Loucy (cell line): Measurements from ENCODE around the gene TNRC6B.
A peak's percentile ranks its signal among the peaks of the same experiment; 100 is the strongest.

Experiments
- H2AFZ ChIP-seq: fragments of 200-600 bp; sonication (generic); 2 replicates; pipeline ENCODE4 v1.6.0; 2016; ENCODE audit warnings: antibody characterized with exemption, mild to moderate bottlenecking, low read length, moderate library complexity
- H3F3A ChIP-seq: fragments of 200-600 bp; 2 replicates; pipeline ENCODE4 v1.6.0; 2016; ENCODE audit warnings: antibody characterized with exemption, low read depth, mild to moderate bottlenecking
- H3K27me3 ChIP-seq: fragments of 200-600 bp; sonication (generic); 2 replicates; pipeline ENCODE4 v1.6.1; 2014; ENCODE audit warnings: low read length, mild to moderate bottlenecking; ENCODE audit not compliant: insufficient read depth, poor library complexity, severe bottlenecking
- H3K36me3 ChIP-seq: fragments of 200-600 bp; sonication (generic); 2 replicates; pipeline ENCODE4 v1.6.1; 2016; ENCODE audit warnings: low read length; ENCODE audit not compliant: insufficient read depth
- H3K4me1 ChIP-seq: fragments of 200-600 bp; sonication (generic); 2 replicates; pipeline ENCODE4 v1.5.1; 2014; ENCODE audit warnings: low read length, mild to moderate bottlenecking; ENCODE audit not compliant: insufficient read depth, poor library complexity, severe bottlenecking
- H3K4me2 ChIP-seq: fragments of 200-600 bp; sonication (generic); 2 replicates; pipeline ENCODE4 v1.6.0; 2014; ENCODE audit warnings: antibody characterized with exemption, low read length, low read depth, mild to moderate bottlenecking; ENCODE audit not compliant: poor library complexity, severe bottlenecking
- H3K4me3 ChIP-seq: fragments of 200-600 bp; sonication (generic); 2 replicates; pipeline ENCODE4 v1.5.1; 2014; ENCODE audit warnings: low read length, mild to moderate bottlenecking, mixed read lengths; ENCODE audit not compliant: poor library complexity, severe bottlenecking
- H3K79me2 ChIP-seq: fragments of 200-600 bp; sonication (generic); 2 replicates; pipeline ENCODE4 v1.6.1; 2014; ENCODE audit warnings: low read length; ENCODE audit not compliant: insufficient read depth
- H3K9ac ChIP-seq: fragments of 200-600 bp; sonication (generic); 2 replicates; pipeline ENCODE4 v1.6.0; 2014; ENCODE audit warnings: mild to moderate bottlenecking, low read depth, low read length, moderate library complexity; ENCODE audit not compliant: poor library complexity, severe bottlenecking
- H3K9me2 ChIP-seq: fragments of 200-600 bp; sonication (generic); replicated peaks from 2 replicates; pipeline ENCODE4 v1.6.1; 2016; ENCODE audit warnings: low read depth, low read length, mixed read lengths
- H3K9me3 ChIP-seq: fragments of 200-600 bp; sonication (generic); 2 replicates; pipeline ENCODE4 v1.6.1; 2014; ENCODE audit warnings: mild to moderate bottlenecking, antibody characterized with exemption, low read length, low read depth; ENCODE audit not compliant: insufficient read depth
- H4K20me1 ChIP-seq: fragments of 200-600 bp; sonication (generic); 2 replicates; pipeline ENCODE4 v1.6.0; 2014; ENCODE audit warnings: antibody characterized with exemption, low read length, mild to moderate bottlenecking; ENCODE audit not compliant: insufficient read depth, poor library complexity, severe bottlenecking
- CTCF ChIP-seq: fragments of 200-600 bp; sonication (generic); conservative IDR thresholded peaks from 2 replicates; pipeline ENCODE4 v1.5.1; 2014; ENCODE audit warnings: mild to moderate bottlenecking, antibody characterized with exemption, low read length
- EZH2phosphoT487 ChIP-seq: fragments of 200-600 bp; IDR thresholded peaks from 2 replicates; pipeline ENCODE4 v1.6.1; 2018; ENCODE audit warnings: antibody characterized with exemption, mild to moderate bottlenecking, moderate library complexity, borderline replicate concordance

Gene TNRC6B

GRCh38 chr22:40334899-40335298 is 157.2 kb downstream of the TNRC6B start:
- H3K4me2 ChIP-seq: peak overlapping the region; percentile 58
- H3F3A ChIP-seq: peaks cover 4% of the 10 kb centered on the region; the same call in 1 of the 2 replicates
- no peak for TF ChIP-seq CTCF
- TF ChIP-seq EZH2phosphoT487: peak; percentile 76
- H3K4me3 ChIP-seq: peak overlapping the region; percentile 56
- H3K27me3 ChIP-seq: no peaks in the 10 kb centered on the region
- H2AFZ ChIP-seq: no peak overlapping the region
- no peaks in the 10 kb centered on the region for H3K9me3 ChIP-seq
- H3K4me1 ChIP-seq: peaks cover 48% of the 10 kb centered on the region
- no peaks in the 10 kb centered on the region for H3K9me2 ChIP-seq
- H3K9ac ChIP-seq: no peak overlapping the region
- H3K36me3 ChIP-seq: no peaks in the 10 kb centered on the region
- peaks cover 5% of the 10 kb centered on the region for H4K20me1 ChIP-seq
- H3K79me2 ChIP-seq: no peaks in the 10 kb centered on the region

- peak overlapping the region; percentile 56 for H3K4me3 ChIP-seq
- no peaks in the 10 kb centered on the region for H3K9me2 ChIP-seq
- peaks cover 4% of the 10 kb centered on the region; the same call in 1 of the 2 replicates for H3F3A ChIP-seq
- no peak for TF ChIP-seq EZH2phosphoT487
- TF ChIP-seq CTCF: no peak
- no peak overlapping the region for H2AFZ ChIP-seq
- H3K9me3 ChIP-seq: no peaks in the 10 kb centered on the region
- peaks cover 44% of the 10 kb centered on the region for H3K4me1 ChIP-seq
- no peak overlapping the region for H3K9ac ChIP-seq
- no peaks in the 10 kb centered on the region for H3K27me3 ChIP-seq
- no peaks in the 10 kb centered on the region for H3K36me3 ChIP-seq
- peak overlapping the region; percentile 58 for H3K4me2 ChIP-seq
- H4K20me1 ChIP-seq: peaks cover 5% of the 10 kb centered on the region
- H3K79me2 ChIP-seq: no peaks in the 10 kb centered on the region
These were observed 157.6 kb downstream of the TNRC6B start for GRCh38 chr22:40335358-40335757.

GRCh38 chr22:40340044-40340443 is 162.3 kb downstream of the TNRC6B start:
- H4K20me1 ChIP-seq: peaks cover 5% of the 10 kb centered on the region
- H3K27me3 ChIP-seq: no peaks in the 10 kb centered on the region
- H3K36me3 ChIP-seq: no peaks in the 10 kb centered on the region
- no peaks in the 10 kb centered on the region for H3K9me3 ChIP-seq
- no peak overlapping the region for H3K9ac ChIP-seq
- no peak overlapping the region for H2AFZ ChIP-seq
- no peak overlapping the region for H3K4me2 ChIP-seq
- no peak for TF ChIP-seq CTCF
- TF ChIP-seq EZH2phosphoT487: no peak
- peaks cover 19% of the 10 kb centered on the region for H3K4me1 ChIP-seq
- no peak overlapping the region for H3K4me3 ChIP-seq
- peaks cover 4% of the 10 kb centered on the region; the same call in 1 of the 2 replicates for H3F3A ChIP-seq
- no peaks in the 10 kb centered on the region for H3K79me2 ChIP-seq
- H3K9me2 ChIP-seq: no peaks in the 10 kb centered on the region
